Spleen (tissue), 7 donors: Measurements from ENCODE around the gene CCDC192.

ENCODE experiments used
- CTCF ChIP-seq, 11 experiments: fragments of 200-600 bp in 7 of 11; fragments of 450-650 bp in 4 of 11; sonication (generic) in 4 of 11; IDR thresholded peaks in 8 of 11; conservative IDR thresholded peaks in 3 of 11; 1 replicate in 7 of 11; 2 replicates in 4 of 11; pipeline versions ENCODE4 v1.4.0 to v1.8.0; 2016 to 2021; ENCODE audit warnings: antibody characterized with exemption in 11 of 11, inconsistent platforms in 4 of 11, mild to moderate bottlenecking in 1 of 11
- POLR2A ChIP-seq, 3 donors: fragments of 450-650 bp; IDR thresholded peaks; one replicate each; pipeline ENCODE4 v1.5.1; 2017; ENCODE audit warnings: antibody characterized with exemption in 3 of 3, mild to moderate bottlenecking in 1 of 3
- donor health status: DM: no; HTN: no; CAD: no; lungs with moderate emphysema.
- donor health status: DM: no; HTN: no; CAD: no.
- donor health status: DM: no; HTN: no; CAD: no.

- TF ChIP-seq POLR2A (IDR thresholded peaks at IDR 0.05) (no peak), CTCF (IDR thresholded peaks at IDR 0.05 in 8 of 11, conservative IDR thresholded peaks at IDR 0.05 in 3 of 11) (no peak)
These were observed 231.6 kb downstream of the CCDC192 start for GRCh38 chr5:127934791-127935256.
